HEK293 (cell line): ENCODE measurements around the gene PLCB1.

Source experiments
- ATF2 ChIP-seq: fragments of 450-650 bp; formaldehyde crosslinking; IDR thresholded peaks from 2 replicates; pipeline ENCODE4 v1.5.1; 2016; ENCODE audit warnings: missing biosample characterization, missing genetic modification characterization, low read depth
- CTCF ChIP-seq: fragments of 450-650 bp; formaldehyde crosslinking; IDR thresholded peaks from 2 replicates; pipeline ENCODE4 v1.5.1; 2016; ENCODE audit warnings: missing biosample characterization, missing genetic modification characterization
- YY1 ChIP-seq: fragments of 450-650 bp; formaldehyde crosslinking; IDR thresholded peaks from 2 replicates; pipeline ENCODE4 v1.5.1; 2018; ENCODE audit warnings: missing biosample characterization, missing genetic modification characterization
- ZBTB8A ChIP-seq: fragments of 450-650 bp; formaldehyde crosslinking; IDR thresholded peaks from 2 replicates; pipeline ENCODE4 v1.5.1; 2016; ENCODE audit warnings: missing biosample characterization, missing genetic modification characterization
- ZIC2 ChIP-seq: fragments of 450-650 bp; formaldehyde crosslinking; IDR thresholded peaks from 2 replicates; pipeline ENCODE4 v1.5.1; 2016; ENCODE audit warnings: missing biosample characterization, missing genetic modification characterization
- ZNF121 ChIP-seq: fragments of 450-650 bp; formaldehyde crosslinking; IDR thresholded peaks from 2 replicates; pipeline ENCODE4 v1.5.1; 2016; ENCODE audit warnings: missing biosample characterization, missing genetic modification characterization

- TF ChIP-seq CTCF (tag by site-specific recombination), result no peak
- TF ChIP-seq ZIC2 (tag by site-specific recombination), result no peak
- TF ChIP-seq ZBTB8A, result no peak
- TF ChIP-seq ATF2 (tag by site-specific recombination), result no peak
- TF ChIP-seq ZNF121 (tag by site-specific recombination), result no peak
- no peak for TF ChIP-seq YY1 (tag by site-specific recombination)
Measured at GRCh38 chr20:8740265-8740664, 608.2 kb downstream of the PLCB1 start.
